Cerebellar nuclear complex (tissue), 1 donor: ENCODE measurements around the gene KCNJ13.
"Not testable (repeated sequence)": the region's sequence is repeated elsewhere in the genome, so short reads cannot be mapped to it uniquely, and the experiment has no call there.

Experiments used
- DNase-seq, 2 experiments: peaks; one replicate each; lab custom pipeline; 2025; lab: John Stamatoyannopoulos, UW

The KCNJ13 gene

DNA sequence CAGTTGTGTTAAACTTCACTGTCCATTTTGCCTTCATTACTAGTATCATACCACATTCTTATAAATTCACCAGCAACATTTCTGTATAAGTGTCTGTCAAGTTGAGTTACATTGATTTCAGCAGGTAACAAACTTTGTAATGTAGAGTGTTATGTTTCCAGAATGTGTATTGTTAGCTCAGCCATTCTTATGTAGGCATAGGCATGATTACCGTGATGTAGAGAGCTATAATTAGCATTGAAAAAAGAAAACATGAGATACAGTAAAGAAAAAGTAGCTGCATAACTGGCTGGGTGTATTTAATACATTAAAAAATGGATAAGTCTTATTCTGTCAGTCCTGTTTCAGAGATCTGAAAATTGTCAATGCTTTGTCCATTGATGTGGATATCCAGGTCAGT, 8.5 kb downstream of the KCNJ13 start:
- DNase-seq, result no peak

DNA sequence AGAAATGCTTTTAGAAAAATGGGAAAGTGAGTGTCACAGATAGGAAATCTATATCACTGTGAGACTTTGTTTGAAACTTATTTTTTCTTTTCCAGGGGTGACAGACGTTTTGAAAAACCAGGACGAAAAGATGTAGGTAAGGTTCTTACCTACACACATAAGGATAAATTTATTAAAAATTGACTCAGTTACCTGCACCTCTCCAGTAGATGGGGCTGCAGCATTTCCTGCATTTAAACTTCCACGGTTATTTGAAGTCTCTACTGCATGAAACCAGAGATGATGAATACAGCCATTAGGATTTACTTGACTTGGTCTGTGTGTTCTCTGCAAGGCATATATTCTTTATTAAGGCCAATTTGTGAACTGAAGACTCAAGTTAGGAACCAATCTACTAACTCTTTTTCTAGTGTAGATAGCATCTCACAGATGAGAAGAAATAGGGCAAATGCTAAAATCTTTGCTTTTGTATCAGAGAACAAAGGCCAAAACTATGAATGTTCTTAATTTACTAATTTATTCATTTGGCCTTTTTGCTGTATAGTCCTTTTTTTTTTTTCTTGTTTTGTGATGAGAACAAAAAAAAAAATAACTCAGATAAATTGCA, 15.0 kb downstream of the KCNJ13 start:
- no peak for DNase-seq

- DNase-seq, result no peak
Observed at GRCh38 chr2:232757905-232758304, 18.5 kb downstream of the KCNJ13 start.

GRCh38 chr2:232750135-232750671, 26.2 kb downstream of the KCNJ13 start:
- DNase-seq, result no peak

GRCh38 chr2:232749331-232749730, 27.0 kb downstream of the KCNJ13 start:
- DNase-seq, result no peak

GRCh38 chr2:232748038-232748437, 28.3 kb downstream of the KCNJ13 start:
- DNase-seq, result no peak

DNA sequence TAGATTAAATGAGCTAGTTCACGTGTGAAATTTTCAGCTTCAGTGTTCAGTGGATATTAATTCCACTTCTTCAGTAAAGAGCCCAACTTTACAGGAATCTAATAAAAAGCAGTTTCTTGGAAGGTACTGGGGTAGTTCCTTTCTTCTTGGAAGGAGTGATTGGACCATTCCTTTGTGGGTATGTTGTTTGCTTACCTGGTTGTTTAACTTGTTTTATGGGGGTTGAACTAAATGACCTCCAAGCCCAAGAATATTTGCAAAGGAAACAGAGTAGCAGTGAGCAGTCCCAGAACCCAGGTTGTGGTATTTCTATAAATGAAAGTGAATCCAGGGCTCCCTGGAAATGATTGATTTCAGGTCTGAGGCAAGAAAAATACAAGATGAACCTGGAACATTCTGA, 31.4 kb downstream of the KCNJ13 start:
- no peak for DNase-seq

DNA sequence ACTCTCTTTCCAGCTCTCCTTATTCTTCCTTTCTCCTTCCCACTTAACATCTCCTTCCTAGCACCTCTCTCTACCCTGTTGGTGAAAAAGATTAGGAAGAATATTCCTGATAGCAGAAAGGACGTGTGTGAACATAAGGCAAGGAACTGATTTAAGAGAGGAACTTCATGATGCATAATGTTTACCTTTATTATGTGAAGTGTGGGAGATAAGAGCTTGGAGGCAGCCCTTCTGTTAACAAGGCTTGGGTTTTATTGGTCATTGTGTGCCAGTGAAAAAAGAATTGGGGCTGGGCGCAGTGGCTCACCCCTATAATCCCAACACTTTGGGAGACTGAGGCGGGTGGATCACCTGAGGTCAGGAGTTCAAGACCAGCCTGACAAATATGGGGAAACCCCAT, 34.4 kb downstream of the KCNJ13 start:
- no peak for DNase-seq

GRCh38 chr2:232741294-232741693, 35.1 kb downstream of the KCNJ13 start:
- DNase-seq, result no peak

DNA sequence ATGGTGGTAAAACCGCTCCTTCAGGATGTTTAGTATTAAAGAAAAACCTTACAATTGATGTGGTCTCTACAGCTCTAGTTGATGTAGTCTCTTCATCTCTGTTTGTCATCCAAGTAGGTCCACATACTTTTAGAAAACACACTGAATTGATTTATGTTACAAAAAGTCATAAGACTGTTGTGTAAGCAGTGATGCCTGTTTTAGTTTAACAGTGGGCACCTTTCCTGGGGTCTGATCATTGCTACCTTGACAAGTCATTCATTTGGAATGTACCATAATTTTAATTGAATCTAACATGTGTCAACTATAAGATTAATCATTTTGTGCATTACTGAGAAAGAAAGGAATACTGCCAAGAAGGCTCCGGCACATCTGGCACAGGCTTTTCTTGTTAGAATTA, 44.9 kb downstream of the KCNJ13 start:
- no peak for DNase-seq

GRCh38 chr2:232728785-232729184, 47.6 kb downstream of the KCNJ13 start:
- DNase-seq, result no peak

- no peak for DNase-seq
Observed at GRCh38 chr2:232723027-232723426, 53.3 kb downstream of the KCNJ13 start.

DNA sequence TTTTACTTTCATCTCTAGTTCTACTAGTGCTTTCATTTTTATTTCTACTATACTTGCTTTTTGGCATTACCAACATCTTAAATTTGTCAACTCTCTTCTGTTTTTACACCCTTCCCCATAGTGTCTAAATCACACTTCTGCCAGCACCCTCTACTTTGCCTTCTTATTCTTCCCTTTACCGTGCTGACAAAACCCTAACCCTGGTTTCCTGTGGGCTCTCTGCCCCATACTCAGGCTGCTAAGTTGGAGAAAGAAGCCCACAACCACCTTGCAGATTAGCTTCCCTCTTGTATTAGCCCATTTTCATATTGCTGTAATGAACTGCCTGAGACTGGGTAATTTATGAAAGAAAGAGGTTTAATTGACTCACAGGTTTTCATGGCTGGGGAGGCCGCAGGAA, 54.5 kb downstream of the KCNJ13 start:
- no peak for DNase-seq

DNA sequence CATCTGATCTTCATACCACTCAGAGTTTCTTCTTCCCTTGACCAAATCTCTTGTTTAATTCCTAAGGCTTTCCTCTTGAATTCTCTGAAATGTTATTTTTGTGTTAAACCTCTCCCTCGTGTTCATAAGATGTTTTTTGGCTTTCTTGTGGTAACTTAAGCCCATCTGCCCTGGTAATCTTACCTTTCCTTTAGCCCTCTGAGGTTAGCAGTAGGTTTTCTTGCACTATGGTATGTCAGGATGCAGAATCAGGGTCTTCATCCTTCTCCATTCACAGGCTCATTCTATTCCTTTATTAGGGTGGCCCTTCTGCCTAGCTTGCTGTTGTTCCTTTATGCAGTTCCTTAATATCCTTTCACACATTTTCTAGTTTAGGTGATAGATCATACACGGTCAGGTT, 55.1 kb downstream of the KCNJ13 start:
- DNase-seq, result no peak

DNA sequence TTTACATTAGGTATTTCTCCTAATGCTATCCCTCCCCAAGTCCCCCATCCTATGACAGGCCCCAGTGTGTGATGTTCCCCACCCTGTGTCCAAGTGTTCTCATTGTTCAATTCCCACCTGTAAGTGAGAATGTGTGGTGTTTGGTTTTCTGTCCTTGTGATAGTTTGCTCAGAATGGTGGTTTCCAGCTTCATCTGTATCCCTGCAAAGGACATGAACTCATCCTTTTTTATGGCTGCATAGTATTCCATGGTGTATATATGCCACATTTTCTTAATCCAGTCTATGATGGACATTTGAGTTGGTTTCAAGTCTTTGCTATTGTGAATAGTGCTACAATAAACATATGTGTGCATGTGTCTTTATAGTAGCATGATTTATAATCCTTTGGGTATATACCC, 56.3 kb downstream of the KCNJ13 start:
- DNase-seq, result not testable (repeated sequence)
